Suprapubic skin (tissue), 4 donors: Measurements from ENCODE around the gene UBFD1. TPM values are rescaled to one million over a fixed set of nuclear protein-coding genes. Genes with fewer than 3 reads are reported as not detected.
A peak's percentile ranks its signal among the peaks of the same experiment; 100 is the strongest.

Experiments
- DNase-seq, 2 donors: peaks; one replicate each; pipeline ENCODE4 v3.0.0-alpha.2; 2019; ENCODE audit warnings: low spot score in 2 of 2
- H3K27ac ChIP-seq: fragments of 200-600 bp; sonication (generic); one replicate; pipeline ENCODE4 v1.5.1; 2019
- H3K27me3 ChIP-seq: fragments of 200-600 bp; sonication (generic); one replicate; pipeline ENCODE4 v1.5.1; 2019
- H3K36me3 ChIP-seq: fragments of 200-600 bp; sonication (generic); one replicate; pipeline ENCODE4 v1.5.1; 2019
- H3K4me1 ChIP-seq: fragments of 200-600 bp; sonication (generic); one replicate; pipeline ENCODE4 v1.5.1; 2019
- H3K4me3 ChIP-seq: fragments of 200-600 bp; sonication (generic); one replicate; pipeline ENCODE4 v1.5.1; 2019; ENCODE audit warnings: mild to moderate bottlenecking
- H3K9me3 ChIP-seq: fragments of 200-600 bp; sonication (generic); one replicate; pipeline ENCODE4 v1.5.1; 2019
- EP300 ChIP-seq: sonication (generic); formaldehyde crosslinking; IDR thresholded peaks from one replicate; pipeline ENCODE4 v1.6.1; 2017; ENCODE audit warnings: antibody characterized with exemption
- POLR2A ChIP-seq, 2 donors: fragments of 450-650 bp; IDR thresholded peaks; one replicate each; pipeline ENCODE4 v1.6.1; 2017; ENCODE audit warnings: antibody characterized with exemption in 2 of 2, mild to moderate bottlenecking in 2 of 2, moderate library complexity in 2 of 2
- POLR2AphosphoS5 ChIP-seq, 3 donors: sonication (generic); formaldehyde crosslinking; IDR thresholded peaks; one replicate each; pipeline ENCODE4 v1.6.1; 2017; ENCODE audit warnings: antibody characterized with exemption in 3 of 3
- WGBS: methylation state at CpG from one replicate; pipeline ENCODE4 v1.1.5; 2018; 5-methylcytosine and 5-hydroxymethylcytosine counted together
- total RNA-seq, 4 donors: library from RNA; depleted of rRNA; stranded (reverse); fragments of >200 nt; gene quantifications; one replicate each; pipeline ENCODE4 v1.1.0, GENCODE V29; 2016
- TF ChIP-seq, protein P1 (sequence below), 2 donors: fragments of 200-600 bp in 1 of 2; fragments of 450-650 bp in 1 of 2; sonication (generic) in 1 of 2; IDR thresholded peaks; one replicate each; pipeline ENCODE4 v1.5.1; 2016 to 2019; ENCODE audit warnings: antibody characterized with exemption in 2 of 2, mild to moderate bottlenecking in 1 of 2, moderate library complexity in 1 of 2

The UBFD1 gene
- total RNA-seq, 4 donors from 2014 or later = 26.5 to 48.1 (median 39.4) TPM

DNA sequence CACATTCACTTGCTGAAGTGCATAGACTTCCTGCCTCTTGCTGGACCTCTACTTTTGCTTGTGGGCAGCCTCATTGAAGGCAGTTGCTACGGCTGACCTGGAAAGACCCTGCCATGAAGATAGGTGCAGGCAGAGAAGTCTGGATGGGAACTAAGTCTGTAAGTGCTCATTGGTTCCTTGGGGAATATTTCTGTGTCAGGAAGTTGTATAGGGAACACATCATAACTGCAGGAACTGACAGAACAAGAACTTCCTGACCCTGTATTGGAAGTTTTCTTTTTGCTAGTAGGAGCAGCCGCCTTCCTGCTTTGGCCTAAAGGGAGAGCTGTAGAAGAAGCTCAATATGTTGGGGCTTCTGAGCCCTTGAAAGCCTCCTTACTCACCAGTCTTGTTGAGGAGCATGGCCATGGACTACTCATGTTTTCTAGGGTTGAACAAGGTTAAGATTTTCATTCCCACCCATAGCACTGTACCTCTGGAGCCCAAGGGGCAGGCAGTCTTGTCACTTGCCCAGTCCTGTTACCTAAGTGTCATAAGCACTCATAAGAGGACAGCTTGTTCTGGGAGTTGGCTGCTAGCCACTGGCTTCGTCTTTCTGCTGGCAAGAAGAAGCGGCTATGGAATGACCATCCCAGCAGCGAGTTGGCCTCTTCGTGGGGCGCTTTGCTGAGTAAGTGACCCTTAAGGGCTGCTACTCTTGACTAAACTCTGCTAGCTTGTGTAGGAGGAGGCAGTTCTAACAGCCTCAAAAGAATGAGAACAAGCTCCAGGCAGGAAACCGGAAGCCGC, 7.2 kb downstream of the UBFD1 start:
- WGBS = 93% methylated on average over 9 of the region's 9 CpGs
- Histone ChIP-seq H3K27me3 (no peaks in the 10 kb centered on the region), H3K9me3 (no peaks in the 10 kb centered on the region), H3K36me3 (peaks cover 88% of the 10 kb centered on the region), H3K4me1 (peaks cover 6% of the 10 kb centered on the region), H3K4me3 (no peak overlapping the region), H3K27ac (peak overlapping the region; percentile 21)
- no peak for DNase-seq
- TF ChIP-seq, protein P1, sequence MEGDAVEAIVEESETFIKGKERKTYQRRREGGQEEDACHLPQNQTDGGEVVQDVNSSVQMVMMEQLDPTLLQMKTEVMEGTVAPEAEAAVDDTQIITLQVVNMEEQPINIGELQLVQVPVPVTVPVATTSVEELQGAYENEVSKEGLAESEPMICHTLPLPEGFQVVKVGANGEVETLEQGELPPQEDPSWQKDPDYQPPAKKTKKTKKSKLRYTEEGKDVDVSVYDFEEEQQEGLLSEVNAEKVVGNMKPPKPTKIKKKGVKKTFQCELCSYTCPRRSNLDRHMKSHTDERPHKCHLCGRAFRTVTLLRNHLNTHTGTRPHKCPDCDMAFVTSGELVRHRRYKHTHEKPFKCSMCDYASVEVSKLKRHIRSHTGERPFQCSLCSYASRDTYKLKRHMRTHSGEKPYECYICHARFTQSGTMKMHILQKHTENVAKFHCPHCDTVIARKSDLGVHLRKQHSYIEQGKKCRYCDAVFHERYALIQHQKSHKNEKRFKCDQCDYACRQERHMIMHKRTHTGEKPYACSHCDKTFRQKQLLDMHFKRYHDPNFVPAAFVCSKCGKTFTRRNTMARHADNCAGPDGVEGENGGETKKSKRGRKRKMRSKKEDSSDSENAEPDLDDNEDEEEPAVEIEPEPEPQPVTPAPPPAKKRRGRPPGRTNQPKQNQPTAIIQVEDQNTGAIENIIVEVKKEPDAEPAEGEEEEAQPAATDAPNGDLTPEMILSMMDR (IDR thresholded peaks at IDR 0.05) = no peak
- TF ChIP-seq EP300 = no peak
- TF ChIP-seq POLR2AphosphoS5 (IDR thresholded peaks at IDR 0.05) = no peak
- no peak for TF ChIP-seq POLR2A (IDR thresholded peaks at IDR 0.05)

DNA sequence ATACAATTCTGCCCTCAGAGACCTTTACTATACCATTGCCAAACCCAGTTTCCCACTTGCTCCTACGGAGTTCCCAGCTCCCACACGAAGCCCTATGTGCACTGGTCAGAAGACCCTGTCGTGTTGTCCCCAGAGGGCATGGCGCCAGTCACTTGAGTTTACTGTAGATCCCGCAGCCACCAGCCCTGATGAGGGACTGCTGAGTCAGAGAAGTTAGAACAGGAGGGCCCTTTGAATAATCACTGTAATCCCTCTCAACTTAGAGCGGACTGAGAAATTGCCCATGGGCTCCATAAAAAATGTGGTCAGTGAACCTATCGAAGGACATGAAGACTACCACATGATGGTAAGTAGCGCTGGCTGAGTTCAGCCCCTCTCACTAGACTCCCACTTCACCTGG, 9.2 kb downstream of the UBFD1 start:
- WGBS = 94% methylated on average over 8 of the region's 8 CpGs
- no peak for DNase-seq

DNA sequence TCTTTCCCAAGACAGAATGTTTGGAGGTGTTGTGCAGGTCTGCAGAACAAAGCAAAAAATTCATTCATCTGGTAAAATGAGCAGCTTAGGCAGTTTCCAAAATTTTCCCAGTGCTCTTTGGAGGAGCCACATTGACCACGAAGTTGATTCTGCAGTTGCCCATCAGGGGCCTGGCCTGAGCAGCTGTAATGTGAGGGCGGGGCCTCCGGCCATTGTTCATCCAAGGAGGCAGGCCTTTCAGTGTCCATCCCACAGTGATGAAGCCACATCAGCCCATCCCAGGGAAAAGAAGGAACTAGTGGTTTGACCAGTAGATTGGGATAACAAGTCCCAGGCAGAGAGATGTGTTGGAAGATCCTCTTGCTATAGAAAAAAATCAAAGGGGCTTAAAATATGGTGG, 10.1 kb downstream of the UBFD1 start:
- Histone ChIP-seq H3K27ac (no peak overlapping the region), H3K4me3 (no peak overlapping the region), H3K27me3 (no peaks in the 10 kb centered on the region), H3K4me1 (peaks cover 6% of the 10 kb centered on the region), H3K9me3 (no peaks in the 10 kb centered on the region), H3K36me3 (peaks cover 96% of the 10 kb centered on the region)
- 84% methylated on average over 3 of the region's 3 CpGs for WGBS
- DNase-seq = no peak
- TF ChIP-seq EP300 (no peak), POLR2AphosphoS5 (IDR thresholded peaks at IDR 0.05) (no peak), POLR2A (IDR thresholded peaks at IDR 0.05) (no peak)
- TF ChIP-seq, protein P1 (IDR thresholded peaks at IDR 0.05) = no peak

More for the DNA sequence above, 9.2 kb downstream of the UBFD1 start:
- no peak for TF ChIP-seq EP300
- TF ChIP-seq, protein P1 (IDR thresholded peaks at IDR 0.05) = no peak
- no peak for TF ChIP-seq POLR2AphosphoS5 (IDR thresholded peaks at IDR 0.05)
- no peak for TF ChIP-seq POLR2A (IDR thresholded peaks at IDR 0.05)
- Histone ChIP-seq H3K36me3 (peaks cover 95% of the 10 kb centered on the region), H3K9me3 (no peaks in the 10 kb centered on the region), H3K27ac (no peak overlapping the region), H3K27me3 (no peaks in the 10 kb centered on the region), H3K4me3 (no peak overlapping the region), H3K4me1 (peaks cover 6% of the 10 kb centered on the region)

DNA sequence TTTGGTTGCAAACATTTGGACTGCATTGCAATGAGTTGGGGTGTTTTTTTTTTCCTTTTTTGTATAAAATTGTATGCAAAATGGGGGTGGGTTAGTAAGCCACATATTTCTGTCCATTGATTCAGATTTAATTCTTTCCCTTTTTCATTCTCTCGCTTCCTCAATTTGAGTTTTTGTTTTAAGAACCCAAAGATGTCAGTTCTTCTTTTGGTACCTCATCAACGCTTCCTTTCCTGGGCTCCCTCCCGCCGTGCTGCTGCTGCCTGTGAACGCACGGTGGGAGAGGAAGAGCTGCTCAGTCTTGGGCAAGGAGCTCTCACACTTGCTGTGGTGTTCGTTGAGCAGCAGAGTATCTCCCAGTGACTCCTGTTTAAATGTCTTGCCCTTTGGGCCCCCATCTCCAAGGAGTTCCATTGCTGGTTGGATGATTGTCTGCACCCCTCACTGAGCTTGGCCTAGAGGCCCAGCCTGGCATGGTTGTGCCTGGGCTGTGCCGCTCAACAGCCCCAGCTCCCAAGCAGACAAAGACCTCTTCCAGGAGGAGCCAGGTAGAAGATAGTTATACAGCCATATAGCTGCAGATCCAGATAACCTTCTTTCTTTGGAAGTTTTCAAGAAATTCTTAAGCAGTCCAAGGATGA, 13.6 kb downstream of the UBFD1 start:
- Histone ChIP-seq H3K9me3 (no peaks in the 10 kb centered on the region), H3K4me1 (no peaks in the 10 kb centered on the region), H3K36me3 (peaks cover 97% of the 10 kb centered on the region), H3K4me3 (no peak overlapping the region), H3K27ac (no peak overlapping the region), H3K27me3 (no peaks in the 10 kb centered on the region)
- WGBS = 89% methylated on average over 8 of the region's 8 CpGs
- DNase-seq = no peak
- no peak for TF ChIP-seq POLR2A (IDR thresholded peaks at IDR 0.05)
- TF ChIP-seq EP300 = no peak
- TF ChIP-seq, protein P1 (IDR thresholded peaks at IDR 0.05) = no peak
- TF ChIP-seq POLR2AphosphoS5 (IDR thresholded peaks at IDR 0.05) = no peak

DNA sequence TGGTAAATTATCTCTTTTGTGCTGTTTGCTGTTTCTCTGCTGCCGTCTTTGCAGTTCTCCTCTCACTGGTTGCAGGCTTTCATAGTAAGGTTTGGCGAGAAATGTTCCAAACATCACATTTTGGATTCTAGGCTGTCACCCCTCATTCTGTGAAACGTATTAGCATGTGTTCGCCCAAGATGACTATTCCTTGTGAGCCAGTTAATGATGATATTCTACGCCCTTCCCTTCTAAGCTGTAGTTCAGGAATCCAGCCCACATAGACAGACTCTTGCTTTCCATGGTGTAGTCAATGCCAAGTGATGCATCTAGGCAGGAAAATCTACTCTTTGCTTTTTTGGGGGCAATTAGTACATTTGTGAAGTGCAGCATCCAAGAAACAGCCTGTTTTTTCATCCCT, 14.4 kb downstream of the UBFD1 start:
- no peak overlapping the region for H3K27ac ChIP-seq
- DNase-seq = no peak
- H3K27me3 ChIP-seq = no peaks in the 10 kb centered on the region
- 94% methylated on average over 5 of the region's 5 CpGs for WGBS
- peaks cover 95% of the 10 kb centered on the region for H3K36me3 ChIP-seq
- H3K4me3 ChIP-seq = no peak overlapping the region
- TF ChIP-seq POLR2A (IDR thresholded peaks at IDR 0.05) (no peak), EP300 (no peak), POLR2AphosphoS5 (IDR thresholded peaks at IDR 0.05) (no peak)
- TF ChIP-seq, protein P1 (IDR thresholded peaks at IDR 0.05) = no peak
- H3K9me3 ChIP-seq = no peaks in the 10 kb centered on the region
- no peaks in the 10 kb centered on the region for H3K4me1 ChIP-seq
